ENCODE measurements around the gene GADD45GIP1.

- peak in 1 of 2 donors; percentile 35 for TF ChIP-seq CTCF (conservative IDR thresholded peaks at IDR 0.05 in 1 of 2, IDR thresholded peaks at IDR 0.05 in 1 of 2; ENCODE audit: extremely low read depth in 1 of 2, insufficient read depth in 1 of 2, low read depth in 1 of 2, low read length in 2 of 2)
- no peak for TF ChIP-seq EZH2 (IDR thresholded peaks at IDR 0.05; ENCODE audit: borderline replicate concordance, low read length)
Measured at GRCh38 chr19:12938779-12939601, 18.0 kb downstream of the GADD45GIP1 start.

Data from mammary epithelial cell (primary cell).